PFSK-1 (cell line): Measurements from ENCODE around the gene EPS15.

Experiments
- POLR2AphosphoS5 ChIP-seq: IDR thresholded peaks from 2 replicates; pipeline ENCODE4 v1.6.1; 2012; ENCODE audit warnings: low read depth, mild to moderate bottlenecking, control low read depth, low read length, moderate library complexity
- TAF1 ChIP-seq: IDR thresholded peaks from 2 replicates; pipeline ENCODE4 v1.6.1; 2012; ENCODE audit warnings: low read length, control low read depth, borderline replicate concordance; ENCODE audit not compliant: insufficient read depth
- TF ChIP-seq, protein P1 (sequence below), 2 experiments: IDR thresholded peaks; 2 replicates each; pipeline versions ENCODE4 v1.6.1 to v1.8.0; 2011 to 2012; ENCODE audit warnings: low read depth in 2 of 2, low read length in 2 of 2, control low read depth in 1 of 2, inconsistent platforms in 1 of 2, mild to moderate bottlenecking in 1 of 2, moderate library complexity in 1 of 2; ENCODE audit not compliant: insufficient read depth in 1 of 2

DNA sequence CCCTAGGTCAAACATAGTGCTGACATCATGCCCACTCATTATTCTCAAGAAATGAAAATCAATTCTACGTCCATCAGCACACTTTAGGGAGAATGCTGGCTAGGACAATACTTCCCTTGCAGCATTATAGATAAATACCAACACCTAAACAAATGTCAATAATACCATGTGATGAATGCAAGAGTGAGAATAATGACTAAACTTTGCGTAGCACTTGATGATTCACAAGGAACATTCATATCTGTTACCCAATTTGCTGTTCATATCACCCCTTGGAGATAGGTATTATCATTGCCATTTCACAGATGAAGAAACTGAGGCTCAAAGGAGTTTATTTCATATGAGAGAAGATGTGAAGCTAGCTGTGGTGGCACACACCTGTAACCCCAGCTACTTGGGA is 24.8 kb upstream of the EPS15 start:
- TF ChIP-seq, protein P1, sequence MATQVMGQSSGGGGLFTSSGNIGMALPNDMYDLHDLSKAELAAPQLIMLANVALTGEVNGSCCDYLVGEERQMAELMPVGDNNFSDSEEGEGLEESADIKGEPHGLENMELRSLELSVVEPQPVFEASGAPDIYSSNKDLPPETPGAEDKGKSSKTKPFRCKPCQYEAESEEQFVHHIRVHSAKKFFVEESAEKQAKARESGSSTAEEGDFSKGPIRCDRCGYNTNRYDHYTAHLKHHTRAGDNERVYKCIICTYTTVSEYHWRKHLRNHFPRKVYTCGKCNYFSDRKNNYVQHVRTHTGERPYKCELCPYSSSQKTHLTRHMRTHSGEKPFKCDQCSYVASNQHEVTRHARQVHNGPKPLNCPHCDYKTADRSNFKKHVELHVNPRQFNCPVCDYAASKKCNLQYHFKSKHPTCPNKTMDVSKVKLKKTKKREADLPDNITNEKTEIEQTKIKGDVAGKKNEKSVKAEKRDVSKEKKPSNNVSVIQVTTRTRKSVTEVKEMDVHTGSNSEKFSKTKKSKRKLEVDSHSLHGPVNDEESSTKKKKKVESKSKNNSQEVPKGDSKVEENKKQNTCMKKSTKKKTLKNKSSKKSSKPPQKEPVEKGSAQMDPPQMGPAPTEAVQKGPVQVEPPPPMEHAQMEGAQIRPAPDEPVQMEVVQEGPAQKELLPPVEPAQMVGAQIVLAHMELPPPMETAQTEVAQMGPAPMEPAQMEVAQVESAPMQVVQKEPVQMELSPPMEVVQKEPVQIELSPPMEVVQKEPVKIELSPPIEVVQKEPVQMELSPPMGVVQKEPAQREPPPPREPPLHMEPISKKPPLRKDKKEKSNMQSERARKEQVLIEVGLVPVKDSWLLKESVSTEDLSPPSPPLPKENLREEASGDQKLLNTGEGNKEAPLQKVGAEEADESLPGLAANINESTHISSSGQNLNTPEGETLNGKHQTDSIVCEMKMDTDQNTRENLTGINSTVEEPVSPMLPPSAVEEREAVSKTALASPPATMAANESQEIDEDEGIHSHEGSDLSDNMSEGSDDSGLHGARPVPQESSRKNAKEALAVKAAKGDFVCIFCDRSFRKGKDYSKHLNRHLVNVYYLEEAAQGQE (IDR thresholded peaks at IDR 0.05; ENCODE audit: insufficient read depth in 1 of 2, low read depth in 2 of 2, low read length in 2 of 2), result no peak
- TF ChIP-seq POLR2AphosphoS5 (no peak), TAF1 (no peak)
